GM12878 (cell line): ENCODE measurements around the gene KIAA0930. TPM values are rescaled to one million over a fixed set of nuclear protein-coding genes. Genes with fewer than 3 reads are reported as not detected.
A peak's percentile ranks its signal among the peaks of the same experiment; 100 is the strongest.

Experiments used
- ATAC-seq: fragments of 200-7000 bp; cut with Tn5 transposase; 3 replicates; pipeline ENCODE4 v1.9.1; 2020; ENCODE audit warnings: mild to moderate bottlenecking, moderate library complexity
- BruUV-seq: library from RNA; stranded (reverse); fragments of 400-500 nt; replicated peaks from 2 replicates; lab custom pipeline; 2021; lab: Mats Ljungman, UMichigan
- CTCF ChIA-PET: fragments of 300-600 bp; sonication (Branson Sonifier 250); formaldehyde crosslinking; extraction: SDS; loops from one replicate; lab custom pipeline; 2021; ENCODE audit warnings: inconsistent platforms; lab: Yijun Ruan, JAX
- POLR2A ChIA-PET: fragments of 350-600 bp; formaldehyde crosslinking; extraction: SDS; loops from one replicate; lab custom pipeline; 2021; ENCODE audit warnings: inconsistent platforms; lab: Charles Lee
- RAD21 ChIA-PET: fragments of 300-600 bp; sonication (Branson Sonifier 250); formaldehyde crosslinking; loops from one replicate; lab custom pipeline; 2023; ENCODE audit warnings: antibody characterized with exemption; ENCODE audit not compliant: unreplicated experiment; lab: Charles Lee
- SMC1A ChIA-PET: fragments of 300-600 bp; sonication (Branson Sonifier 250); formaldehyde crosslinking; loops from one replicate; lab custom pipeline; 2023; ENCODE audit not compliant: unreplicated experiment, uncharacterized antibody; lab: Charles Lee
- DNase-seq: peaks from one replicate; pipeline ENCODE4 v3.0.0-alpha.2; 2011; ENCODE audit warnings: low read depth, low spot score
- FAIRE-seq: peaks from 3 replicates; lab custom pipeline; 2011; peaks lifted over from hg19 to GRCh38; lab: Jason Lieb, UNC
- H2AFZ ChIP-seq: 2 replicates; pipeline ENCODE4 v1.6.0; 2011; ENCODE audit warnings: low read depth, low read length, control low read depth; ENCODE audit not compliant: control insufficient read depth
- H3K27ac ChIP-seq: 2 replicates; pipeline ENCODE4 v1.5.1; 2011; ENCODE audit warnings: control low read depth; ENCODE audit not compliant: control insufficient read depth, insufficient read depth
- H3K27me3 ChIP-seq, 2 experiments: replicated peaks in 1 of 2; 2 replicates each; pipeline versions ENCODE4 v1.6.0 to v1.6.1; 2011; ENCODE audit warnings: low read length in 1 of 2; ENCODE audit not compliant: control insufficient read depth in 2 of 2, insufficient read depth in 2 of 2
- H3K36me3 ChIP-seq, 2 experiments: 2 replicates each; pipeline ENCODE4 v1.5.1; 2011; ENCODE audit warnings: low read length in 1 of 2; ENCODE audit not compliant: control insufficient read depth in 2 of 2, insufficient read depth in 2 of 2
- H3K4me1 ChIP-seq: 2 replicates; pipeline ENCODE4 v1.6.1; 2011; ENCODE audit warnings: mild to moderate bottlenecking, low read length, moderate library complexity, mixed read lengths; ENCODE audit not compliant: control insufficient read depth, insufficient read depth
- H3K4me2 ChIP-seq: 2 replicates; pipeline ENCODE4 v1.6.0; 2011; ENCODE audit warnings: control low read depth; ENCODE audit not compliant: control insufficient read depth, insufficient read depth
- H3K4me3 ChIP-seq: fragments of 200-600 bp; sonication (generic); 2 replicates; pipeline ENCODE4 v1.5.1; 2016
- H3K79me2 ChIP-seq: 2 replicates; pipeline ENCODE4 v1.6.0; 2011; ENCODE audit warnings: low read length; ENCODE audit not compliant: control insufficient read depth, insufficient read depth
- H3K9ac ChIP-seq: 2 replicates; pipeline ENCODE4 v1.8.0; 2011; ENCODE audit warnings: low read length, control low read depth, mixed read lengths; ENCODE audit not compliant: control insufficient read depth, insufficient read depth
- H3K9me3 ChIP-seq: replicated peaks from 3 replicates; pipeline ENCODE4 v1.5.1; 2011; ENCODE audit warnings: mild to moderate bottlenecking, low read length; ENCODE audit not compliant: control insufficient read depth, insufficient read depth
- H4K20me1 ChIP-seq: 2 replicates; pipeline ENCODE4 v1.6.0; 2011; ENCODE audit not compliant: control insufficient read depth, insufficient read depth
- BCL11A ChIP-seq: IDR thresholded peaks from 2 replicates; pipeline ENCODE4 v1.6.1; 2011; ENCODE audit warnings: low read depth, low read length
- BCL3 ChIP-seq: IDR thresholded peaks from 2 replicates; pipeline ENCODE4 v1.6.1; 2011; ENCODE audit warnings: borderline replicate concordance, low read depth, mild to moderate bottlenecking, moderate library complexity, low read length; ENCODE audit not compliant: insufficient read depth, poor library complexity, severe bottlenecking
- JUNB ChIP-seq: IDR thresholded peaks from 2 replicates; pipeline ENCODE4 v1.6.1; 2016; ENCODE audit warnings: antibody characterized with exemption, mild to moderate bottlenecking
- MTA3 ChIP-seq: IDR thresholded peaks from 2 replicates; pipeline ENCODE4 v1.6.1; 2012; ENCODE audit warnings: low read length, inconsistent platforms, borderline replicate concordance
- RUNX3 ChIP-seq: IDR thresholded peaks from 2 replicates; pipeline ENCODE4 v1.6.1; 2012; ENCODE audit warnings: low read length, inconsistent platforms
- TCF3 ChIP-seq: IDR thresholded peaks from 2 replicates; pipeline ENCODE4 v1.6.1; 2012; ENCODE audit warnings: low read depth, mild to moderate bottlenecking, low read length, borderline replicate concordance; ENCODE audit not compliant: insufficient read depth
- YBX1 ChIP-seq: fragments of 450-650 bp; IDR thresholded peaks from 2 replicates; pipeline ENCODE4 v1.6.1; 2016; ENCODE audit warnings: antibody characterized with exemption
- ZBED1 ChIP-seq: IDR thresholded peaks from 2 replicates; pipeline ENCODE4 v1.6.1; 2016; ENCODE audit warnings: borderline replicate concordance
- WGBS: methylation state at CpG from one replicate; pipeline ENCODE4 v1.1.6; 2016; ENCODE audit warnings: low lambda C conversion rate; ENCODE audit not compliant: insufficient replicate concordance, insufficient coverage; ENCODE audit errors: missing lambda C conversion rate; 5-methylcytosine and 5-hydroxymethylcytosine counted together
- in situ Hi-C: fragments of 300-500 bp; cut with MboI; formaldehyde crosslinking; loops from 9 replicates; pipeline ENCODE4 v1.14.3; 2018; ENCODE audit warnings: mixed read lengths
- intact Hi-C: fragments of 100-400 bp; cut with micrococcal nuclease; formaldehyde crosslinking; loops from one replicate; pipeline ENCODE4 v1.14.2; 2022; ENCODE audit not compliant: unreplicated experiment
- polyA plus RNA-seq, 11 experiments: library from polyadenylated mRNA; depleted of rRNA in 4 of 11; unstranded in 6 of 11; stranded (reverse) in 5 of 11; fragments of >200 nt; fragmentation: Nextera tagmentation in 4 of 11; fragmentation: Illumina TruSeq in 1 of 11; extraction: Ambion mirVana in 4 of 11; extraction: Trizol in 1 of 11; gene quantifications; 1 replicate in 1 of 11; 2 replicates in 10 of 11; pipeline versions ENCODE4 v1.2.1 to v1.2.3, GENCODE V29; 2011 to 2016; ENCODE audit warnings: inconsistent platforms in 2 of 11, missing spikeins in 2 of 11, low read depth in 1 of 11
- total RNA-seq, 4 experiments: library from RNA; depleted of rRNA in 3 of 4; stranded (reverse); fragments of >200 nt in 3 of 4; fragmentation: Illumina TruSeq in 1 of 4; extraction: Trizol in 1 of 4; gene quantifications; 2 replicates each; pipeline versions ENCODE4 v1.2.1 to v1.2.3, GENCODE V29; 2013 to 2021

The KIAA0930 gene
- total and polyA plus RNA-seq, 10 of the 15 experiments (the other 5 are each of a cell fraction or from before 2014, with no cell fraction given) = 3.6 to 125 (median 46.3) TPM

- SMC1A ChIA-PET = interaction anchor here (0.7 to 2.0 kb wide), 4 partner anchors 9 to 89 kb away, joined by 3 to 4 read pairs (median 3); no protein-coding TSS in a partner anchor
- peak overlapping the region; percentile 74 for H3K27ac ChIP-seq
These were observed 13.7 kb upstream of the KIAA0930 start for GRCh38 chr22:45254388-45254787.

More at GRCh38 chr22:45254388-45254787, 13.7 kb upstream of the KIAA0930 start:
- Histone ChIP-seq H3K79me2 (no peaks in the 10 kb centered on the region), H4K20me1 (no peaks in the 10 kb centered on the region), H2AFZ (peak overlapping the region; percentile 63), H3K9me3 (no peaks in the 10 kb centered on the region; the same call in 2 of the 3 replicates), H3K27me3 (no peaks in the 10 kb centered on the region), H3K4me3 (no peak overlapping the region), H3K4me1 (peaks cover 32% of the 10 kb centered on the region), H3K4me2 (peak overlapping the region; percentile 68), H3K9ac (peak overlapping the region; percentile 11; the same call in 1 of the 2 replicates)
- intact Hi-C loops (no loop called here), in situ Hi-C loops (no loop called here)
- ATAC-seq (peak; percentile 77), FAIRE-seq (no peak), DNase-seq (no peak)
- no TSS peak for BruUV-seq
- ChIA-PET CTCF (interaction anchor here (2.0 kb wide), 1 partner anchor 9 kb away, joined by 7 read pairs; no protein-coding TSS in a partner anchor), RAD21 (no interaction called here)
- WGBS = 15% methylated on average over 7 of the region's 7 CpGs
- TF ChIP-seq ZBED1 (peak; percentile 33; the same call in 1 of the 2 replicates), TCF3 (no peak), BCL3 (peak; percentile 57), RUNX3 (peak; percentile 73), YBX1 (no peak), BCL11A (peak; percentile 61), JUNB (peak; percentile 44; the same call in 1 of the 2 replicates), MTA3 (no peak)
- TF ChIP-seq, all 136 proteins: peak for 5
- no peaks in the 10 kb centered on the region for H3K36me3 ChIP-seq
- POLR2A ChIA-PET = interaction anchor here (0.5 to 1.8 kb wide), 2 partner anchors 19 to 26 kb away, joined by 4 to 5 read pairs; no protein-coding TSS in a partner anchor
